Measurements from ENCODE around the gene HPCAL1.
A peak's percentile ranks its signal among the peaks of the same experiment; 100 is the strongest.

HPCAL1 gene

GRCh38 chr2:10447895-10448575 is 145.3 kb downstream of the HPCAL1 start, which contains the start of gene ODC1:
Gene ODC1, minus strand, starts transcription at chr2:10448327. Its CDS starts 3,295 bp downstream, at chr2:10445032.
- TF ChIP-seq FOXM1 (IDR thresholded peaks at IDR 0.05; ENCODE audit: borderline replicate concordance, low read depth) (no peak), CEBPB (IDR thresholded peaks at IDR 0.05) (no peak), USF1 (IDR thresholded peaks at IDR 0.05) (peak; percentile 74; the same call in 1 of the 2 replicates), ZBTB7A (IDR thresholded peaks at IDR 0.05; ENCODE audit: low read depth) (no peak), YY1 (IDR thresholded peaks at IDR 0.05; ENCODE audit: low read depth) (0 out of 2 replicates have a peak, but pooled peaks have one; percentile 47), CREB1 (IDR thresholded peaks at IDR 0.05; ENCODE audit: low read depth) (no peak), MAX (IDR thresholded peaks at IDR 0.05) (peak; percentile 97), TAF1 (IDR thresholded peaks at IDR 0.05; ENCODE audit: low read depth) (peak; percentile 45; the same call in 1 of the 2 replicates)
- TF ChIP-seq, protein P1, sequence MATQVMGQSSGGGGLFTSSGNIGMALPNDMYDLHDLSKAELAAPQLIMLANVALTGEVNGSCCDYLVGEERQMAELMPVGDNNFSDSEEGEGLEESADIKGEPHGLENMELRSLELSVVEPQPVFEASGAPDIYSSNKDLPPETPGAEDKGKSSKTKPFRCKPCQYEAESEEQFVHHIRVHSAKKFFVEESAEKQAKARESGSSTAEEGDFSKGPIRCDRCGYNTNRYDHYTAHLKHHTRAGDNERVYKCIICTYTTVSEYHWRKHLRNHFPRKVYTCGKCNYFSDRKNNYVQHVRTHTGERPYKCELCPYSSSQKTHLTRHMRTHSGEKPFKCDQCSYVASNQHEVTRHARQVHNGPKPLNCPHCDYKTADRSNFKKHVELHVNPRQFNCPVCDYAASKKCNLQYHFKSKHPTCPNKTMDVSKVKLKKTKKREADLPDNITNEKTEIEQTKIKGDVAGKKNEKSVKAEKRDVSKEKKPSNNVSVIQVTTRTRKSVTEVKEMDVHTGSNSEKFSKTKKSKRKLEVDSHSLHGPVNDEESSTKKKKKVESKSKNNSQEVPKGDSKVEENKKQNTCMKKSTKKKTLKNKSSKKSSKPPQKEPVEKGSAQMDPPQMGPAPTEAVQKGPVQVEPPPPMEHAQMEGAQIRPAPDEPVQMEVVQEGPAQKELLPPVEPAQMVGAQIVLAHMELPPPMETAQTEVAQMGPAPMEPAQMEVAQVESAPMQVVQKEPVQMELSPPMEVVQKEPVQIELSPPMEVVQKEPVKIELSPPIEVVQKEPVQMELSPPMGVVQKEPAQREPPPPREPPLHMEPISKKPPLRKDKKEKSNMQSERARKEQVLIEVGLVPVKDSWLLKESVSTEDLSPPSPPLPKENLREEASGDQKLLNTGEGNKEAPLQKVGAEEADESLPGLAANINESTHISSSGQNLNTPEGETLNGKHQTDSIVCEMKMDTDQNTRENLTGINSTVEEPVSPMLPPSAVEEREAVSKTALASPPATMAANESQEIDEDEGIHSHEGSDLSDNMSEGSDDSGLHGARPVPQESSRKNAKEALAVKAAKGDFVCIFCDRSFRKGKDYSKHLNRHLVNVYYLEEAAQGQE (IDR thresholded peaks at IDR 0.05; ENCODE audit: low read depth), result peak; percentile 16; the same call in 1 of the 2 replicates

DNA sequence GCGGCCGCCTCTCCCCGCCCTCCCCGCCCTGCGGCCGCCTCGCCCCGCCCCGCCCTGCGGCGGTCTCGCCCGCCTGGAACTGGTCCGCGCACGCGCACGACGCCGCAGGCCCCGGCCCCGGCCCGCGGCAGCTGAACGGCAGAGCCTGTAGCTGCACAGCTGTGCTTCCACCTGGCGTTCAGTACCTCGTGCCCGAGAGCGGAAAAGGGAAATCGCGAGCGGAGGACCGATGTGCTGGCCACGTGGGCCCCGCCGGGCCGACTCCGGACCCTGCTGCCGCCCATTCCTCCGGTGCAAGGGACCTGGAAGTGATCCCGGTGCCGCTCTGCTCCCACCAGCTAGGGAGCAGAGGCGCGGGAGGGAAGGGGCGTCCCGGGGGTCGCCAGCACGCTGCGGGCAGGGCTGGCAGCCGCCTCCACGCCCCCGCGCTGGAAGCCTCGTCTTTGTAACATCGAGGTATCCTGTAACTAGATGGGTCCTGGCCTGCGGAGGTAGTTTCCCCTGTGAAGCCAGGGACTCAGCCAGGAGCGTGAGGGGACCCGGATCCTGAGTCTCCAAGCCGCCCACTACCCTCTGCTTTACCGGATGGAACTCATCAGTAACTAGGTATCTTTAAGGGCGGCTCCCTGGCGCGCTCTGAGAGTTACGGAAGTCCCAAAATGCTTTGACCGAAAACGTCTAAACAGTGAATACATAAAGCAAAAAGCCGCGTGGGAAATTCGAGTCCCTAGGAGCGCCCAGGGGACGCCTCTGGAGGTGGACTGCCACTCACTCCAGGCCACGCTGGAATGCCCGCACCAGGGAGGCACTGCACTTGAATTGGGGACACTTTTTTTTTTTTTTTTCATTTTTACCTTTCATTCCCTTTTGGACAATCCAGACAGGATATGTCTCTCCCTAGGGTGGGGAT is 146.1 kb downstream of the HPCAL1 start:
- TF ChIP-seq EGR1 (IDR thresholded peaks at IDR 0.05) (no peak), NFIC (IDR thresholded peaks at IDR 0.05) (no peak), CREB1 (IDR thresholded peaks at IDR 0.05; ENCODE audit: low read depth) (no peak), USF1 (IDR thresholded peaks at IDR 0.05) (peak; percentile 80), TAF1 (IDR thresholded peaks at IDR 0.05; ENCODE audit: low read depth) (peak; percentile 63; the same call in 1 of the 2 replicates), TCF12 (IDR thresholded peaks at IDR 0.05; ENCODE audit: low read depth) (peak; percentile 71), MAX (IDR thresholded peaks at IDR 0.05) (peak; percentile 99), RAD21 (IDR thresholded peaks at IDR 0.05; ENCODE audit: low read depth) (peak; percentile 14; the same call in 1 of the 2 replicates), ZBTB7A (IDR thresholded peaks at IDR 0.05; ENCODE audit: low read depth) (peak; percentile 92)

- TF ChIP-seq CEBPB (IDR thresholded peaks at IDR 0.05), result no peak
- no peak for TF ChIP-seq EGR1 (IDR thresholded peaks at IDR 0.05)
- TF ChIP-seq TAF1 (IDR thresholded peaks at IDR 0.05; ENCODE audit: low read depth), result no peak
- no peak for TF ChIP-seq NFIC (IDR thresholded peaks at IDR 0.05)
- TF ChIP-seq YY1 (IDR thresholded peaks at IDR 0.05; ENCODE audit: low read depth), result no peak
- TF ChIP-seq ZBTB7A (IDR thresholded peaks at IDR 0.05; ENCODE audit: low read depth), result no peak
- TF ChIP-seq TEAD4 (IDR thresholded peaks at IDR 0.05), result no peak
These were observed 146.8 kb downstream of the HPCAL1 start for GRCh38 chr2:10449486-10449831.

GRCh38 chr2:10449838-10450691 is 147.4 kb downstream of the HPCAL1 start:
- TF ChIP-seq USF1 (IDR thresholded peaks at IDR 0.05), result no peak
- no peak for TF ChIP-seq NFIC (IDR thresholded peaks at IDR 0.05)
- no peak for TF ChIP-seq FOXM1 (IDR thresholded peaks at IDR 0.05; ENCODE audit: borderline replicate concordance, low read depth)
- TF ChIP-seq RAD21 (IDR thresholded peaks at IDR 0.05; ENCODE audit: low read depth), result no peak
- TF ChIP-seq ZBTB7A (IDR thresholded peaks at IDR 0.05; ENCODE audit: low read depth), result no peak

- no peak for TF ChIP-seq ZBTB7A (IDR thresholded peaks at IDR 0.05; ENCODE audit: low read depth)
- no peak for TF ChIP-seq MAX (IDR thresholded peaks at IDR 0.05)
- TF ChIP-seq EGR1 (IDR thresholded peaks at IDR 0.05), result no peak
- TF ChIP-seq TAF1 (IDR thresholded peaks at IDR 0.05; ENCODE audit: low read depth), result no peak
- TF ChIP-seq CREB1 (IDR thresholded peaks at IDR 0.05; ENCODE audit: low read depth), result no peak
These were observed 149.1 kb downstream of the HPCAL1 start for GRCh38 chr2:10451819-10452218.

DNA sequence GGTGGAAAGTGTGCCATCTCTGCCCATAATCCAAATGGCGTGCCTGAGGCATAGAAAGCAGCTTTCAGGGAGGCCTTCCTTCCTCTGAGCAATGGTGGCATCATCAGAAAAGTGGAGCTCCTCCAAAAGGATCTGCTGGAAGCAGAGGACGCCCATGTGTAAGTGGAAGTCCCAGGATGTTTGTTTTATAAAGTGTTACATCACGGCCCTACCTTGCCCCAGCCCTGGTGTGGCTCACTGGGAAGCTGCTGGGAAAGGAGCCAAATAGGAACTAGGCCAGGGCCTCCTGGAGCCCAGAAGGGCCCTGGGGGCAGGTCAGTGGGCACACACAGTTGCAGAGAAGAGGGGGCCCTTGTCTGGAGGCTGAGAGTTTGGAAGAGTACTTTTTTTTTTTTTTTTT is 149.6 kb downstream of the HPCAL1 start:
- TF ChIP-seq CREB1 (IDR thresholded peaks at IDR 0.05; ENCODE audit: low read depth) (no peak), EP300 (IDR thresholded peaks at IDR 0.05; ENCODE audit: borderline replicate concordance) (0 out of 2 replicates have a peak, but pooled peaks have one; percentile 11), NFIC (IDR thresholded peaks at IDR 0.05) (peak; percentile 89), FOXM1 (IDR thresholded peaks at IDR 0.05; ENCODE audit: borderline replicate concordance, low read depth) (no peak)
